HepG2 (cell line): ENCODE results near the gene RASAL3. TPM values are rescaled to one million over a fixed set of nuclear protein-coding genes. Genes with fewer than 3 reads are reported as not detected.

Experiments
- ARID5B ChIP-seq: IDR thresholded peaks from 2 replicates; pipeline ENCODE4 v1.4.0; 2020; ENCODE audit warnings: mild to moderate bottlenecking, missing genetic modification reagents
- FOXA1 ChIP-seq, 2 experiments: fragments of 450-650 bp in 1 of 2; sonication (generic) in 1 of 2; formaldehyde crosslinking in 1 of 2; IDR thresholded peaks; 2 replicates each; pipeline versions ENCODE4 v1.4.0 to v1.6.1; 2016 to 2020; ENCODE audit warnings: missing genetic modification reagents in 1 of 2
- GLI4 ChIP-seq: sonication (generic); formaldehyde crosslinking; IDR thresholded peaks from 2 replicates; pipeline ENCODE4 v1.5.1; 2020; ENCODE audit warnings: missing genetic modification reagents, mild to moderate bottlenecking, moderate library complexity, borderline replicate concordance
- HMGXB3 ChIP-seq: sonication (generic); formaldehyde crosslinking; IDR thresholded peaks from 2 replicates; pipeline ENCODE4 v1.4.0; 2020; ENCODE audit warnings: missing genetic modification reagents, borderline replicate concordance
- KDM6A ChIP-seq: IDR thresholded peaks from 2 replicates; pipeline ENCODE4 v1.6.1; 2016; ENCODE audit warnings: low read depth
- RARA ChIP-seq: IDR thresholded peaks from 2 replicates; pipeline ENCODE4 v1.6.1; 2016; ENCODE audit warnings: missing genetic modification reagents, missing compliant biosample characterization
- SALL2 ChIP-seq: sonication (generic); formaldehyde crosslinking; IDR thresholded peaks from 2 replicates; pipeline ENCODE4 v1.8.1; 2023; ENCODE audit warnings: mild to moderate bottlenecking, missing genetic modification reagents, inconsistent platforms
- SIN3A ChIP-seq: IDR thresholded peaks from 2 replicates; pipeline ENCODE4 v1.6.1; 2011; ENCODE audit warnings: low read depth, mild to moderate bottlenecking, control low read depth, low read length, borderline replicate concordance
- SNAPC4 ChIP-seq: sonication (generic); formaldehyde crosslinking; IDR thresholded peaks from 2 replicates; pipeline ENCODE4 v1.4.0; 2020; ENCODE audit warnings: mild to moderate bottlenecking, missing genetic modification reagents
- TARDBP ChIP-seq: sonication (generic); formaldehyde crosslinking; IDR thresholded peaks from 2 replicates; pipeline ENCODE4 v1.8.0; 2022; ENCODE audit warnings: mild to moderate bottlenecking, missing genetic modification reagents
- TBX2 ChIP-seq: sonication (generic); formaldehyde crosslinking; IDR thresholded peaks from 2 replicates; pipeline ENCODE4 v1.5.0; 2020; ENCODE audit warnings: missing genetic modification reagents, mild to moderate bottlenecking, borderline replicate concordance
- TEAD3 ChIP-seq: optimal IDR thresholded peaks from 2 replicates; pipeline ENCODE3; 2016; ENCODE audit warnings: borderline replicate concordance
- USF2 ChIP-seq, 2 experiments: sonication (generic) in 1 of 2; formaldehyde crosslinking in 1 of 2; IDR thresholded peaks; 2 replicates each; pipeline versions ENCODE4 v1.5.1 to v1.6.1; 2011 to 2020; ENCODE audit warnings: borderline replicate concordance in 1 of 2, low read depth in 1 of 2, low read length in 1 of 2, mild to moderate bottlenecking in 1 of 2, missing genetic modification reagents in 1 of 2, moderate library complexity in 1 of 2
- polyA plus RNA-seq, 8 experiments: library from polyadenylated mRNA; depleted of rRNA in 3 of 8; stranded (reverse) in 7 of 8; unstranded in 1 of 8; fragments of >200 nt; fragmentation: Illumina TruSeq in 4 of 8; extraction: Trizol in 4 of 8; gene quantifications; 2 replicates each; pipeline versions ENCODE4 v1.2.1 to v1.2.3, GENCODE V29; 2011 to 2016; ENCODE audit warnings: low read depth in 4 of 8, missing spikeins in 1 of 8, mixed read lengths in 1 of 8; ENCODE audit not compliant: insufficient read depth in 1 of 8
- total RNA-seq, 5 experiments: library from RNA; depleted of rRNA; stranded (reverse); fragments of >200 nt; fragmentation: Illumina TruSeq; extraction: Trizol; gene quantifications; 2 replicates each; pipeline ENCODE4 v1.2.3, GENCODE V29; 2016; ENCODE audit warnings: low read depth in 1 of 5

Gene RASAL3
- total and polyA plus RNA-seq, 2 of the 13 experiments (the other 11 are each of a cell fraction or from before 2014, with no cell fraction given), result not detected

- TF ChIP-seq HMGXB3 (CRISPR knock-in tag) (no peak), FOXA1 (IDR thresholded peaks at IDR 0.05) (no peak), FOXA1 (CRISPR knock-in tag; IDR thresholded peaks at IDR 0.05) (peak; percentile 39; the same call in 1 of the 2 replicates), USF2 (IDR thresholded peaks at IDR 0.05; ENCODE audit: low read depth, low read length) (no peak), USF2 (CRISPR knock-in tag; IDR thresholded peaks at IDR 0.05; ENCODE audit: borderline replicate concordance) (no peak), ARID5B (CRISPR knock-in tag) (peak; percentile 29; the same call in 1 of the 2 replicates), KDM6A (CRISPR knock-in tag) (0 out of 2 replicates have a peak, but pooled peaks have one; percentile 41), TARDBP (CRISPR knock-in tag) (peak; percentile 23; the same call in 1 of the 2 replicates), SNAPC4 (no peak), SALL2 (CRISPR knock-in tag) (no peak), SIN3A (no peak), GLI4 (no peak), TEAD3 (CRISPR knock-in tag) (peak; percentile 74), RARA (CRISPR knock-in tag) (0 out of 2 replicates have a peak, but pooled peaks have one; percentile 21), TBX2 (CRISPR knock-in tag) (0 out of 2 replicates have a peak, but pooled peaks have one; percentile 11)
These were observed 26.2 kb downstream of the RASAL3 start (continued) for GRCh38 chr19:15438124-15438496.
